ENCODE data around the gene COX15.

DNA sequence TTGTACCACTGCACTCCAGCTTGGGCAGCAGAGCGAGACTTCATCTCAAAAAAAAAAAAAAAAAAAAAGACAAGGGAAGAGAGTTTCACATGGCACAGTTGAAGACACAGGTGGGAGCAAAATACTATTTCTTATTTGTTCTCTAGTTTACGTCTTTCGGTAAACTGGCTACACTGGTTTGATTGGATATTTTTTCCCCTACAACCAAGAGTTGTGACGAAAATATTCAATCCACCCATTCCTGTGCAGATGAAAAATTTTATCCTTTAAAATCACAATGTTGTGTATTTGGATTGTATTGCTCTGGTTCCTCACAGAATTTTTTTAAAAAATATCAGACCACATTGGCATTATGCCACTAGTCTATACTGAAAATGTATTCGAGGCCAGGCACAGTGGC lies 36.0 kb upstream of the COX15 start:
- TF ChIP-seq, protein P1, sequence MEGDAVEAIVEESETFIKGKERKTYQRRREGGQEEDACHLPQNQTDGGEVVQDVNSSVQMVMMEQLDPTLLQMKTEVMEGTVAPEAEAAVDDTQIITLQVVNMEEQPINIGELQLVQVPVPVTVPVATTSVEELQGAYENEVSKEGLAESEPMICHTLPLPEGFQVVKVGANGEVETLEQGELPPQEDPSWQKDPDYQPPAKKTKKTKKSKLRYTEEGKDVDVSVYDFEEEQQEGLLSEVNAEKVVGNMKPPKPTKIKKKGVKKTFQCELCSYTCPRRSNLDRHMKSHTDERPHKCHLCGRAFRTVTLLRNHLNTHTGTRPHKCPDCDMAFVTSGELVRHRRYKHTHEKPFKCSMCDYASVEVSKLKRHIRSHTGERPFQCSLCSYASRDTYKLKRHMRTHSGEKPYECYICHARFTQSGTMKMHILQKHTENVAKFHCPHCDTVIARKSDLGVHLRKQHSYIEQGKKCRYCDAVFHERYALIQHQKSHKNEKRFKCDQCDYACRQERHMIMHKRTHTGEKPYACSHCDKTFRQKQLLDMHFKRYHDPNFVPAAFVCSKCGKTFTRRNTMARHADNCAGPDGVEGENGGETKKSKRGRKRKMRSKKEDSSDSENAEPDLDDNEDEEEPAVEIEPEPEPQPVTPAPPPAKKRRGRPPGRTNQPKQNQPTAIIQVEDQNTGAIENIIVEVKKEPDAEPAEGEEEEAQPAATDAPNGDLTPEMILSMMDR (IDR thresholded peaks at IDR 0.05), result no peak
- TF ChIP-seq POLR2A (IDR thresholded peaks at IDR 0.05), result no peak
- no peak for TF ChIP-seq POLR2AphosphoS5 (IDR thresholded peaks at IDR 0.05)
- no peak for TF ChIP-seq EP300 (IDR thresholded peaks at IDR 0.05)

Measured in upper lobe of left lung (tissue), 4 donors.